Adrenal gland (tissue), 5 donors: ENCODE data around the gene WDR19.

Source experiments
- CTCF ChIP-seq, 6 experiments: fragments of 450-650 bp in 4 of 6; fragments of 200-600 bp in 2 of 6; sonication (generic) in 1 of 6; IDR thresholded peaks; 1 replicate in 5 of 6; 2 replicates in 1 of 6; pipeline versions ENCODE4 v1.5.1 to v1.8.0; 2016 to 2021; ENCODE audit warnings: antibody characterized with exemption in 6 of 6, mild to moderate bottlenecking in 2 of 6, moderate library complexity in 1 of 6
- POLR2A ChIP-seq, 2 donors: fragments of 450-650 bp; IDR thresholded peaks; one replicate each; pipeline ENCODE4 v1.6.1; 2017; ENCODE audit warnings: antibody characterized with exemption in 2 of 2, mild to moderate bottlenecking in 2 of 2, moderate library complexity in 1 of 2
- donor health status: DM: no; HTN: no; CAD: no.

GRCh38 chr4:39205476-39205875 lies 23.1 kb downstream of the WDR19 start:
- TF ChIP-seq CTCF (IDR thresholded peaks at IDR 0.05) (no peak), POLR2A (IDR thresholded peaks at IDR 0.05) (no peak)
